GM10248 (cell line): ENCODE results near the gene ABCB1.
A peak's percentile ranks its signal among the peaks of the same experiment; 100 is the strongest.

Source experiments
- CTCF ChIA-PET: fragments of 300-600 bp; sonication (Branson Sonifier 250); formaldehyde crosslinking; extraction: SDS; loops from one replicate; lab custom pipeline; 2021; ENCODE audit warnings: antibody characterized with exemption; lab: Yijun Ruan, JAX
- POLR2A ChIA-PET: fragments of 350-650 bp; sonication (Branson Sonifier 250); formaldehyde crosslinking; extraction: SDS; loops from one replicate; lab custom pipeline; 2020; ENCODE audit warnings: antibody characterized with exemption; lab: Yijun Ruan, JAX
- DNase-seq: peaks from one replicate; pipeline ENCODE4 v3.0.0; 2012; ENCODE audit errors: extremely low spot score
- TF ChIP-seq, protein P1 (sequence below): IDR thresholded peaks from 2 replicates; pipeline ENCODE4 v1.5.1; 2012; ENCODE audit warnings: mild to moderate bottlenecking, low read depth; ENCODE audit errors: extremely low read depth, missing control alignments, control extremely low read depth

ABCB1 gene

DNA sequence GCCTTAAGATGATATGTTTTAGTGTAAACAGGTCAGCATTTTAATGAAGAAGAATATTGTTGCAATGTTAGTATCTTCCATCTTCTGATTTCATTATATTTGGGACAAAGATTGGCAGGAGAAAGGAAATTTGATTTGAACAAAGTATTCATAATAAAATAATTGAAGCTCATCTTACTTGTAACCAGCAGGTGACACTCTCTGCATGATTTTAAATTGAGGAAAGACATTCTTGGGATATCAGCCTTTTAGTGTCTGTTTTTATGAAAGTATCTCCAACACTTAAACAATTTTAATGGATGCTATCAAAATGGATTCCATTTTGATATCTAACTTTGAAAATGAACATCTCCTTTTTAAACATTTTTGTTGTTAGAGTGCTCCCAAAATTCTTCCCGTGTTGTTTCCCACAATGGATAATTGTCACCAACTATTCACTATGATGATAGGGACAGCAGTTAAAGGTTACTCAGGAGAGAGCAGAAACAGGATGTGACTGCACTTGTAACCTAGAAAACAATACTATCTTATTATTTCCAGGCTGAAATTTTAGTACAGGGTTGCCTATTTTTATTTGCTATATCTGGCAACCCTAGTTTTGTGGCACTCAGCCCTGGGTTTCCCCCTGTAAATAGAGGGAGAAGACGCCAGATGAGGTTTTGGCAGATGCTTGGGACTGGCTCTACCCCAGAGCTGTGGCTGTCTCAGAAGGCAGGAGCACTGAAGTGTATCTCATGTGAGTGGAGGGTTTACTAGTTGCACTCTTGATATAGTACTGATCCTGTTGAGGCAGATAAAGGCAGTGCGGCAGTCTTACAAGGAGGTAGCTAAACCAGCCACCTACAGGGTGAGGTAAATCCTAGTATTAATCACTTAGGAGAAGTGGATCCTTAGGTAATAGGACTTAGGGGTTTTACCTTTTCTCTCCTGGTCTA, 94.2 kb downstream of the ABCB1 start:
- no peak for DNase-seq
- CTCF ChIA-PET: interaction anchor here (0.9 to 3.1 kb wide), 21 partner anchors 8 to 663 kb away, joined by 3 to 17 read pairs (median 4); partner anchors contain the start of gene ABCB1

DNA sequence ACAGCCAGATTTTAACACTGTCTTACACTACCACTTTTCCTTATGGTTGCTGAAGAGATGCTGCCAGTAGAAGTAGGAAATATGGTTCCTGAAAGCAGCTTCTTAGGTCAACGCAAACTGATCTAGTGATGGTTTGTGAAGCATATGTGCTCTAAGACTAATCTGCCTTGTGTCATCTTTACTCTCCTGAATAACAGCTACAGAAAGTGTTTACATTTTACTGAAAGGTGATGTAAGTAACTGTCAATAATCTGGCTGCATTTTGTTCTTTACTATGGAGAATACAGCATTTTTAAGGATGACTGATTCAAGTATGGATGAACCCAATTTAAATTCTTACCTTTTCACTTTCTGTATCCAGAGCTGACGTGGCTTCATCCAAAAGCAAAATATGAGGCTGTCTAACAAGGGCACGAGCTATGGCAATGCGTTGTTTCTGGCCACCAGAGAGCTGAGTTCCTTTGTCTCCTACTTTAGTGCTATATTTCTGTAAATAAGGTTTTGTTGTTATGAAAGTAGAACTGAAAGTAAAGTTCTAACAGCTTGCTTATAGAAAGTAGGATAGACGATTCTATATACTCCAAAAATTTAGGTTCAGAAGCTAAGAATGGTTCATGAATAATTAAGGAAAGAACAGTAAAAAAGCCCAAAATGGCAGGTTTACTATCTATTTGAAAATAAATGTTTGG, 95.0 kb downstream of the ABCB1 start:
- TF ChIP-seq, protein P1, sequence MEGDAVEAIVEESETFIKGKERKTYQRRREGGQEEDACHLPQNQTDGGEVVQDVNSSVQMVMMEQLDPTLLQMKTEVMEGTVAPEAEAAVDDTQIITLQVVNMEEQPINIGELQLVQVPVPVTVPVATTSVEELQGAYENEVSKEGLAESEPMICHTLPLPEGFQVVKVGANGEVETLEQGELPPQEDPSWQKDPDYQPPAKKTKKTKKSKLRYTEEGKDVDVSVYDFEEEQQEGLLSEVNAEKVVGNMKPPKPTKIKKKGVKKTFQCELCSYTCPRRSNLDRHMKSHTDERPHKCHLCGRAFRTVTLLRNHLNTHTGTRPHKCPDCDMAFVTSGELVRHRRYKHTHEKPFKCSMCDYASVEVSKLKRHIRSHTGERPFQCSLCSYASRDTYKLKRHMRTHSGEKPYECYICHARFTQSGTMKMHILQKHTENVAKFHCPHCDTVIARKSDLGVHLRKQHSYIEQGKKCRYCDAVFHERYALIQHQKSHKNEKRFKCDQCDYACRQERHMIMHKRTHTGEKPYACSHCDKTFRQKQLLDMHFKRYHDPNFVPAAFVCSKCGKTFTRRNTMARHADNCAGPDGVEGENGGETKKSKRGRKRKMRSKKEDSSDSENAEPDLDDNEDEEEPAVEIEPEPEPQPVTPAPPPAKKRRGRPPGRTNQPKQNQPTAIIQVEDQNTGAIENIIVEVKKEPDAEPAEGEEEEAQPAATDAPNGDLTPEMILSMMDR: no peak
- CTCF ChIA-PET: interaction anchor here (0.8 to 3.1 kb wide), 19 partner anchors 9 to 664 kb away, joined by 3 to 17 read pairs (median 4); partner anchors contain the start of gene ABCB1
- POLR2A ChIA-PET: no interaction called here
- DNase-seq: no peak

More for the DNA sequence above, 94.2 kb downstream of the ABCB1 start:
- POLR2A ChIA-PET: no interaction called here
- TF ChIP-seq, protein P1: peak; percentile 32

DNA sequence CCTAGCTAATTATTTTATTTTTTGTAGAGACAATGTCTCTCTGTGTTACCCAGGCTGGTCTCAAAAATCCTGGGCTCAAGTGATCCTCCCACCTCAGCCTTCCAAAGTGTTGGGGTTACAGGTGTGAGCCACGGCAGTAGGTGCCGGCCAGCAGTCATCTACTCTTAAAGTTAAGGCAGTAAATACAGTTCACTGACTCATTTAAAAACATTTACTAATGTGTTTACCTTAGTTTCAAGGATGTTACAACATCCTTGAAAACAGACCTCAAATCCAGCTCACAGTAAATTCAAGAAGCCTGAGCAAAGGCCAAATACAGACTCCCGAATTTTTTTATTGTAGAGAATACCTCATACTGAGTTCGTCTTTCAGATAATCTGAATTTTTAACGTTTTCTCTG, 95.6 kb downstream of the ABCB1 start:
- ChIA-PET POLR2A (no interaction called here), CTCF (interaction anchor here (0.8 to 3.1 kb wide), 9 partner anchors 8 to 665 kb away, joined by 3 to 17 read pairs (median 7); partner anchors contain the start of gene ABCB1)
- no peak for DNase-seq
- TF ChIP-seq, protein P1: no peak

GRCh38 chr7:87499494-87499893, 101.2 kb downstream of the ABCB1 start:
- ChIA-PET CTCF (interaction anchor here (0.9 to 1.4 kb wide), 2 partner anchors 13 to 50 kb away, joined by 3 read pairs; no protein-coding TSS in a partner anchor), POLR2A (no interaction called here)
- DNase-seq: no peak
- TF ChIP-seq, protein P1: no peak

- TF ChIP-seq, protein P1: no peak
- CTCF ChIA-PET: no interaction called here
- DNase-seq: no peak
- POLR2A ChIA-PET: no interaction called here
These were observed 101.8 kb downstream of the ABCB1 start for GRCh38 chr7:87498893-87499292.

- TF ChIP-seq, protein P1: no peak
- no peak for DNase-seq
- CTCF ChIA-PET: interaction anchor here (2.3 kb wide), 1 partner anchor 8 kb away, joined by 8 read pairs; no protein-coding TSS in a partner anchor
- POLR2A ChIA-PET: no interaction called here
These were observed 103.2 kb downstream of the ABCB1 start for GRCh38 chr7:87497482-87497881.
